ENCODE results near the gene SLC25A36.
"Not testable (repeated sequence)": the region's sequence is repeated elsewhere in the genome, so short reads cannot be mapped to it uniquely, and the experiment has no call there.

The SLC25A36 gene

DNA sequence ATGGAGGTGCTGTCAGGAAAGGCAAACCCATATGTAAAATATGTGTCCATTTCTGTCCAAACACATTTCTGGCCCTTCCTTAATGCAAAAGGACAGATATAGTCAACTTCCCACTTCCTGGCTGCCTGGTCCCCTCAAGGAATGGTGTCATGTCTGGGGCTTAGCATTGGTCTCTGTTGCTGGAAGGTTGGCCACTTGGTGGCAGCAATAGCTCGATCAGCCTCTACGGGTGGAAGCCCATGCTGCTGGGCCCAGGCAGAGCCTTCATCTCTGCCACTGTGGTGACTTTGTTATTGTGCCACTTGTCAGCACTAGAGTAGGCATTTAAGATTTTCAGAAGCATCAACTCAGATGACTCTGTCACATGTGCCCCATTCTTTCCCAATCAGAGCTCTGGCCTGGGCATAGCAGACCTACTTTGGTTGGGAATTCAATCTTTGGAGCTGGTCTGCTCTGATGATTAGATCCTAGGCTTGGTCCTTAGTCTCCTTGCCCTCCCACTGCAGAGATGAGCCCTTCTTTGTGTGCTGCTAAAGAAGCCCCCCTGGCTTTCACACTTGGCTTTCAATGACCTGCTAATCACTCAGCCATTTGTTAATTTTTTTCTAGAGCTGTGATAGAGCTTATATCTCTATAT lies 58.5 kb downstream of the SLC25A36 start:
- peak; percentile 11 to 19 for DNase-seq

GRCh38 chr3:141000686-141001085 lies 59.0 kb downstream of the SLC25A36 start:
- DNase-seq, result no peak

DNA sequence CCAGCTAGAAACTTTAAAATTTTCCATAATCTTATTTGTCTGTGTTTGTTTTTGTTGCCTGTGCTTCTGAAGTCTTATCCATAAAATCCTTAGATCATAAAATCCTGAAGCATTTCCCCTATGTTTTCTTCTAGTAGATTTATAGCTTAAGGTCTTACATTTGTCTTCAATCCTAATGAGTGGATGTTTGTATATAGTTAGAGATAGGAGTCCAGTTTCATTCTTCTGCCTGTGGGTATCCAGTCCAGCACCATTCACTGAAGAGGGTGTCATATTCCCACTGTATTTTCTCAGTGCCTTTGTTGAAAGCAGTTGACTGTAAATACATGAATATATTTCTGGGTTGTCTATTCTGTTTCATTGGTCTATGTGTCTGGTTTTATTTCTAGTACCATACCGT lies 64.7 kb downstream of the SLC25A36 start:
- no peak for DNase-seq

GRCh38 chr3:141009496-141009895 lies 67.9 kb downstream of the SLC25A36 start:
- no peak for DNase-seq

DNA sequence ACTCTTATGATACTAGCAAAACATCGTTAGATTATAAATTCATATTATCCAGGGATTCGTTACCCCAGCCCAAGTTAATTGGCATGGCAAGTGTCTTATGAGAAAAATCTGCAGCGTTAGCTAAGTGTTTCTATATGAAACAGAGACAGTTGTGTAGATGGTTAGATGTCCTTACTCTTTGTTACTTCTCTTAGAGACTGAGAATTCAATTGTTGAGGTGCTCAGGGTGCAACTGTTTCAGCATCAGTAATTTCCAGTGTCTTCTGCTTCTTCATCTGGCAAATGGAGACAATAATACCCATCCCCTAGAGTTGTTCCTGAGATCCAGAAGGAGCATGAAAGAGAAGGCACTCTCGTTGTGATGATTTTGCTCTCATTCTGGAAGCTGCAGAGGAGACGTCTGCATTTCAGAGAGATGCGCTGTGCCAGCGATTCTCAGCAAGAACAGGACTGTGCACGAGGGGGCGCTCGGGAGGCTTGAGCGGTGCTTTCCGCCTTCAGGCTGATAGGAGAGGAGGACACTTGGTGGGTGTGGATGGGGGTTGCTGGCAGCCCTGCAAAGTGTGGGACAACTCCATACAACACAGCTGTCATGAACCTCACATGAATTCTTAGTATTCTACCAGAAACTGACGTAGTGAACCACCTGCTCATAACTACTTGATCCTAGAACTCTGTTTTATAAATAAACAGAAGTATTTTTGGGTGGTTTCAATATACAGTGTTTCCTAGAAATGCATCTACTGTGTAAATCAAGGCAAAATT lies 69.8 kb downstream of the SLC25A36 start:
- peak; percentile 63 to 67 for DNase-seq

GRCh38 chr3:141011997-141012262 lies 70.3 kb downstream of the SLC25A36 start:
- no peak for DNase-seq

- DNase-seq, result no peak
Observed at GRCh38 chr3:141012571-141012970, 70.9 kb downstream of the SLC25A36 start.

DNA sequence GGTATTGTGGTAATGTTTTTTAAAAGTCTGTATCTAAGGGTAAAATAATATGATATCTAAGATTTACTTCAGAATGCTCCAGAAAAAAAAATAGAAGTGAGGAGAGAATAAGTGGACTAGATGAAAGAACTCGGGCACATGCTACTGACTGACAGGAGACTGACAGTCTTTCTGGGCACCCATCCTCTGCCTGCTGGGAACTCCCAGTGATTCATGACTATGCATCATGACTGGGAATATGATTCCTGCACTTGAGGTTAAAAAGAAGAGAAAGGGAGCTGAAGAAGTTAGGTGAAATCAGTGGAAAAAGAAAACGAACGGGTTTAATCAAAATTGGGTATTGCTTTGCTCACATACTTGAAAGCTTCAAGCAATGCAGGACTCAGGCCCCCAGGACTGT lies 73.8 kb downstream of the SLC25A36 start:
- no peak for DNase-seq

- not testable (repeated sequence) for DNase-seq
Observed at GRCh38 chr3:141017366-141018322, 76.0 kb downstream of the SLC25A36 start.

GRCh38 chr3:141019244-141019643 lies 77.6 kb downstream of the SLC25A36 start:
- DNase-seq, result no peak

DNA sequence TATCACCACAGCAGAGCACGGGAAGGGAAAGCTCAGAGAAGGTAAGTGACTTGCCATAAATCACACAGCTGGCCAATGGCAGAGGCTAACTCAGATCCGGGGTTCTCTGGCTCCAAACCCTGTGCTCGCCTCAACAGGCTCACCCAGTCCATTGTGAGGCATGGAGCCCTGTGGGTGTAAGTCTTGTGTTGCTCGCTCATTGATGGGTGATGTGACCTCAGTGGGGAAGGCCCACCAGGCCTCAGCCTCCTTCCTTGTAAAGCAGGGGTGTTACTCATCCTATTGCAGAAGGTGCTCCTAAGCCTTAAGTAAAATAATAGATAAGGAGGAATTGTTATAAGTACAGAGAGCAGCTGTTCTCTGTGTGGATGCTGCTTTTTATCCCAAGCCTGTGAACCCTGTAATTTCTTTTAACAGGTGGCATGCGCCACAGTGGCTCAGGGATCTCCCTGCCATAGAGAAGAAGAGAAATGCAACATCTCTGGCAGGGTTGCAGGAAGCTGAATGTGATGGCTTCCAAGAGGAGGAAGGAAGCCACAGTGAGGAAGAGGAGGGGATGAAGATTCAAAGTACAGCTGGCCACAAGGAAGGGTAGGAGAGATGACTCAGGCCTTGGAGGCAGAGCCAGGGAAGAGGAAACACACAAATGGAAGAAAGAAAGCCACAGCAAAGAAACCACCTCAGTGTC lies 78.7 kb downstream of the SLC25A36 start:
- no peak for DNase-seq

DNA sequence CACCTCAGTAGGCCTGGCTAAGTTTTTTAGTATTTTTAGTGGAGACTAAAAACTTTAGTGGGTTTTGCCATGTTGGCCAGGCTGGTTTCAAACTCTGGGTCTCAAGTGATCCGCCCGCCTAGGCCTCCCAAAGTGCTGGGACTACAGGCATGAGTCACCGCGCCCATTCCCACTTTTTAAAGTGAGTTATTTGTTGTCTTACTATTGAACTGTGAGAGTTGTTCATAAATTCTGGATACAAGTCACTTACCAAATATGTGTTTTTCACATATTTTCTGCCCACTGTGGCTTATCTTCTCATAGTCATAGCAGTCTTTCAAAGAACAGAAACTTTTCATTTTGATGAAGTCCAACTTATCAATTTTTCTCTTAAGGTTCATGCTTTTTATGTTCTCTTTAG lies 79.6 kb downstream of the SLC25A36 start:
- DNase-seq, result no peak
